ENCODE data around the gene ZNF521.

DNA sequence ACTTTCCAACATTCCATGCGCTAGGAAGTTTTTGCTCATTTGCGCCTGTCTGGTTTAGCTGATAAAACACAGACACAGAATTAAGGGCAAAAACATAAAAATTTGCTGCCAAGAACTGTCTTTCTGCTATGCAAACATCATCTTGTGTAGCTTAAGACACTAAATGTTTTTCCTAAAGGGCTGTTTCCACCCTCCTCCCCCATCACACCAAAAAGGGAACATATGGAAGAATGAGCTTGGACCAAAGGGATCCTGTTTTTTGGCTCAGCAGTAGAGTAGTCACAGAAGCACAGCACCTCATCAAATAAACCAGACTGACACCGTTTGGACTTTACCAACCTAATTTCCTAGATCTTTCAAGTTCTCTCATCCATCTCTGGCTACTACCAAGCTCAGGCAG lies 210.1 kb downstream of the ZNF521 start:
- TF ChIP-seq, protein P1, sequence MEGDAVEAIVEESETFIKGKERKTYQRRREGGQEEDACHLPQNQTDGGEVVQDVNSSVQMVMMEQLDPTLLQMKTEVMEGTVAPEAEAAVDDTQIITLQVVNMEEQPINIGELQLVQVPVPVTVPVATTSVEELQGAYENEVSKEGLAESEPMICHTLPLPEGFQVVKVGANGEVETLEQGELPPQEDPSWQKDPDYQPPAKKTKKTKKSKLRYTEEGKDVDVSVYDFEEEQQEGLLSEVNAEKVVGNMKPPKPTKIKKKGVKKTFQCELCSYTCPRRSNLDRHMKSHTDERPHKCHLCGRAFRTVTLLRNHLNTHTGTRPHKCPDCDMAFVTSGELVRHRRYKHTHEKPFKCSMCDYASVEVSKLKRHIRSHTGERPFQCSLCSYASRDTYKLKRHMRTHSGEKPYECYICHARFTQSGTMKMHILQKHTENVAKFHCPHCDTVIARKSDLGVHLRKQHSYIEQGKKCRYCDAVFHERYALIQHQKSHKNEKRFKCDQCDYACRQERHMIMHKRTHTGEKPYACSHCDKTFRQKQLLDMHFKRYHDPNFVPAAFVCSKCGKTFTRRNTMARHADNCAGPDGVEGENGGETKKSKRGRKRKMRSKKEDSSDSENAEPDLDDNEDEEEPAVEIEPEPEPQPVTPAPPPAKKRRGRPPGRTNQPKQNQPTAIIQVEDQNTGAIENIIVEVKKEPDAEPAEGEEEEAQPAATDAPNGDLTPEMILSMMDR (IDR thresholded peaks at IDR 0.05; ENCODE audit: insufficient read depth, low read length, poor library complexity, severe bottlenecking) = no peak
- no peak for TF ChIP-seq EZH2phosphoT487 (conservative IDR thresholded peaks at IDR 0.05; ENCODE audit: low read length)

All from SU-DHL-6 (cell line).